Activated CD8-positive, alpha-beta T cell treated with anti-CD3 and anti-CD28 coated beads for 36 hours (primary cell): ENCODE data around the gene SMIM5. TPM values are rescaled to one million over a fixed set of nuclear protein-coding genes. Genes with fewer than 3 reads are reported as not detected.
"Not testable (repeated sequence)": the region's sequence is repeated elsewhere in the genome, so short reads cannot be mapped to it uniquely, and the experiment has no call there.

Experiments used
- ATAC-seq: fragments of 200-7000 bp; cut with Tn5 transposase; one replicate; pipeline ENCODE4 v1.10.0; 2021; ENCODE audit warnings: mild to moderate bottlenecking, moderate library complexity
- CTCF ChIA-PET: fragments of 350-600 bp; sonication (Branson Sonifier 250); formaldehyde crosslinking; loops from one replicate; lab custom pipeline; 2021; ENCODE audit warnings: antibody characterized with exemption; lab: Charles Lee
- POLR2A ChIA-PET: fragments of 350-600 bp; sonication (Branson Sonifier 250); formaldehyde crosslinking; loops from one replicate; lab custom pipeline; 2021; ENCODE audit warnings: antibody characterized with exemption; lab: Charles Lee
- DNase-seq: peaks from one replicate; pipeline ENCODE4 v3.0.0-alpha.2; 2020
- H3K27ac Mint-ChIP-seq: one replicate; pipeline ENCODE4 v1.8.0; 2021; ENCODE audit warnings: mild to moderate bottlenecking, mixed read lengths
- H3K27me3 Mint-ChIP-seq: one replicate; pipeline ENCODE4 v1.8.0; 2021; ENCODE audit warnings: mixed read lengths
- H3K36me3 Mint-ChIP-seq: one replicate; pipeline ENCODE4 v1.8.0; 2021; ENCODE audit warnings: low read depth, mixed read lengths
- H3K4me1 Mint-ChIP-seq: one replicate; pipeline ENCODE4 v1.8.0; 2021; ENCODE audit warnings: low read depth, mixed read lengths
- H3K4me3 Mint-ChIP-seq: one replicate; pipeline ENCODE4 v1.8.0; 2021; ENCODE audit warnings: mild to moderate bottlenecking, moderate library complexity, mixed read lengths
- H3K9me3 Mint-ChIP-seq: one replicate; pipeline ENCODE4 v1.8.0; 2021; ENCODE audit warnings: mixed read lengths
- CTCF ChIP-seq: fragments of 200-600 bp; IDR thresholded peaks from one replicate; pipeline ENCODE4 v1.8.0; 2022; ENCODE audit warnings: antibody characterized with exemption, mild to moderate bottlenecking
- intact Hi-C: fragments of 100-400 bp; cut with micrococcal nuclease; formaldehyde crosslinking; loops from one replicate; pipeline ENCODE4 v1.10.0; 2022
- total RNA-seq, 2 experiments: library from RNA; stranded (reverse); gene quantifications; one replicate each; pipeline ENCODE4 v1.2.3, GENCODE V29; 2021

Gene SMIM5
- total RNA-seq, 2 experiments from 2014 or later: 0.07 to 0.25 TPM

DNA sequence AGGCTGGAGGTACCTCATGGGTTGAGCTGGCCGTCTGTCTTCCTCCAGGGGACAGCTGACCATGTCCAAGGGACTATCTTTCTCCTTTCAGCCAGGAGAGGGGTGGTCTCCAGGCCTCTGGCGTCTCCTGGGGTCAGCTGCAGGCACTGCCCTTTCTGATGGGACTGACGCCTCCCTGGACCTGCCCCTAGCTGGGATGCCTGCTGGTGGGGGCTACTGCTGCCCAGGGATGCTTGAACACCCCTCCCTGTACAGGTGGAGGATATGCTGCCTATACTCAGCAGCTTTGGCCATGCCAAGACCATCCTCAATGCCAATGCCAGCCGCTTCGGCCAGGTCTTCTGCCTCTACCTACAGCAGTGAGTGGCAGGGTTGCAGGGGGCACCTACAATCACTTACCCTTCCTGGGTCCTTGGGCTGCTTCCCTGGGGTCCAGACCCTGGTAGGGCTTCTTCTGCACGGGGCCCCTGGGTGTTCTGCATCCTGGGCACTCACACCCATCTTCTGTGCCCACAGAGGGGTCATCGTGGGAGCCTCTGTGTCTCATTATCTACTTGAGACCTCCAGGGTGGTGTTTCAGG is 41.4 kb upstream of the SMIM5 start:
- H3K27me3 Mint-ChIP-seq: no peaks in the 10 kb centered on the region
- no peaks in the 10 kb centered on the region for H3K9me3 Mint-ChIP-seq
- no peak for DNase-seq
- H3K36me3 Mint-ChIP-seq: no peaks in the 10 kb centered on the region
- ATAC-seq: no peak
- no peak for TF ChIP-seq CTCF
- H3K27ac Mint-ChIP-seq: no peak overlapping the region
- intact Hi-C loops: no loop called here
- POLR2A ChIA-PET: no interaction called here
- H3K4me1 Mint-ChIP-seq: peaks cover 4% of the 10 kb centered on the region
- H3K4me3 Mint-ChIP-seq: no peak overlapping the region
- CTCF ChIA-PET: interaction anchor here (1.8 to 3.0 kb wide), 4 partner anchors 10 to 158 kb away, joined by 5 to 19 read pairs (median 8); partner anchors contain the start of gene SMIM5

DNA sequence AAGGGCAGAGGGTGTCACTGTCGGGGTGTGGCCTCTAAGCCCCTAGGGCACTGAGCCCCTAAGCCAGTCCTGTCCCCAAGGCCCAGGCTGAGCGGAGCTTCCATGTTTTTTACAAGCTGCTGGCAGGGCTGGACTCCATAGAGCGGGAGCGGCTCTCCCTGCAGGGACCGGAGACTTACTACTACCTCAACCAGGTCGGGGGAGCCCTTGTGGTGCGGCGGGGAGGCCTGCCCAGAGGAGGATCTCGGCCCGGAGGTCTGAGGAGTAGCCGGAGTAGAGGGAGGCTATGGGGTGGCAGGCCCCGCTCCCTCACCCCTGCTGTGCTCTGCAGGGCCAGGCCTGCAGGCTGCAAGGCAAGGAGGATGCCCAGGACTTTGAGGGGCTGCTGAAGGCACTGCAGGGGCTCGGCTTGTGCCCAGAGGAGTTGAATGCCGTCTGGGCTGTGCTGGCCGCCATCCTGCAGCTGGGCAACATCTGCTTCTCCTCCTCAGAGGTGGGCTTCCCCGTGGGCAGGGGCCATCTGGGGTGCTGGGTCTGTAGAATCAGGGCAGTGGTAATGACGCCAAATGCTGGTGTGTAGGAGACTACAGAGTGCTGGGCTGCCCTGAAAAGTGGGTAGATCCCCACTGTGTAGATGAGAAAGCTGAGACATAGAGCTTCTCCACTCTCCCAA is 40.8 kb upstream of the SMIM5 start:
- Mint-ChIP-seq H3K4me1 (peaks cover under 1% of the 10 kb centered on the region), H3K27me3 (no peaks in the 10 kb centered on the region), H3K27ac (no peak overlapping the region), H3K4me3 (no peak overlapping the region), H3K36me3 (no peaks in the 10 kb centered on the region), H3K9me3 (no peaks in the 10 kb centered on the region)
- ChIA-PET POLR2A (no interaction called here), CTCF (interaction anchor here (1.8 kb wide), 1 partner anchor 157 kb away, joined by 5 read pairs; no protein-coding TSS in a partner anchor)
- intact Hi-C loops: no loop called here
- DNase-seq (no peak), ATAC-seq (no peak)
- TF ChIP-seq CTCF: no peak

GRCh38 chr17:75593430-75593829 is 39.8 kb upstream of the SMIM5 start:
- ATAC-seq, H3K27ac Mint-ChIP-seq, intact Hi-C loops, H3K4me1 Mint-ChIP-seq, H3K36me3 Mint-ChIP-seq, H3K9me3 Mint-ChIP-seq, H3K27me3 Mint-ChIP-seq, DNase-seq, H3K4me3 Mint-ChIP-seq, POLR2A ChIA-PET, CTCF ChIA-PET: not testable (repeated sequence)

DNA sequence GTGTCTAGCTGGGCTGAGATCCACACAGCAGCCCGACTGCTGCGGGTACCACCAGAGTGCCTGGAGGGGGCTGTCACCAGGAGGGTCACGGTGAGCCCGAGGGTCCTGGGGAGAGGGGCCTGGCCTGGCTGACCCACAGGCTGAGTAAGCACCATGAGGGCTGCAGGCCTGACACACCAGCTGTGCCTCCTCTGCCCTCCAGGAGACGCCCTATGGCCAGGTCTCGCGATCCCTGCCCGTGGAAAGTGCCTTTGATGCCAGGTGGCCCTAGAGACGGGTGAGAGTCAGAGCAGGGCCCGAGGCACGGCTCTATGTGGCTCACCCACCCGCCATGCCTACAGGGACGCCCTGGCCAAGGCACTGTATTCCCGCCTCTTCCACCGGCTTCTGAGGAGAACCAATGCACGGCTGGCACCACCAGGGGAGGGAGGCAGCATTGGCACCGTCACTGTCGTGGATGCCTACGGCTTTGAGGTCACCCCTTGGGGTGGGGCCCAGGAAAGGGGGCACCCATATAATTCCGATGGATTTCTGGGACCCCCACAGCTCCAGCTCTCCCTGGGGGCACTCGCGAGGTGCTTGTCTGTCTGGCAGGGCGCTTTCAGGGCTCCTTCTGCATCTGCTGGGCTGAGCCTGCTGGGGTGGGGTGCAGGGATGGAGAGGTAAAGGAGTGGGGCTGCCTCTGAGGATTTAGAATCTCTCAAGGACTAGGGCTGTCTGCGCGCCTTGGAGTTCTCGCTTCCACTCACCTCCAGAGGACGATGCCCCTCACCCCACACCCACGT is 38.5 kb upstream of the SMIM5 start:
- no peak for DNase-seq
- intact Hi-C loops: no loop called here
- ATAC-seq: no peak
- Mint-ChIP-seq H3K4me1 (no peaks in the 10 kb centered on the region), H3K36me3 (no peaks in the 10 kb centered on the region), H3K9me3 (no peaks in the 10 kb centered on the region), H3K27me3 (no peaks in the 10 kb centered on the region), H3K27ac (no peak overlapping the region), H3K4me3 (no peak overlapping the region)
- no peak for TF ChIP-seq CTCF
- POLR2A ChIA-PET: no interaction called here
- CTCF ChIA-PET: no interaction called here

GRCh38 chr17:75595284-75595919 is 37.8 kb upstream of the SMIM5 start:
- H3K4me1 Mint-ChIP-seq: no peaks in the 10 kb centered on the region
- ChIA-PET CTCF (no interaction called here), POLR2A (no interaction called here)
- no peaks in the 10 kb centered on the region for H3K9me3 Mint-ChIP-seq
- intact Hi-C loops: no loop called here
- no peaks in the 10 kb centered on the region for H3K36me3 Mint-ChIP-seq
- TF ChIP-seq CTCF: no peak
- DNase-seq (no peak), ATAC-seq (no peak)
- no peaks in the 10 kb centered on the region for H3K27me3 Mint-ChIP-seq
- H3K4me3 Mint-ChIP-seq: no peak overlapping the region
- no peak overlapping the region for H3K27ac Mint-ChIP-seq
